RWPE2 (cell line): ENCODE results near the gene SIGLEC11.

Source experiments
- ATAC-seq: fragments of 200-7000 bp; cut with Tn5 transposase; 3 replicates; pipeline ENCODE4 v1.9.1; 2021; ENCODE audit warnings: low read depth
- DNase-seq: peaks from one replicate; pipeline ENCODE4 v3.0.0-alpha.2; 2020; ENCODE audit warnings: low spot score
- H3K27ac ChIP-seq: fragments of 450-650 bp; 2 replicates; pipeline ENCODE4 v1.5.1; 2017; ENCODE audit warnings: mild to moderate bottlenecking; ENCODE audit not compliant: poor library complexity, severe bottlenecking
- H3K27me3 ChIP-seq: fragments of 250-450 bp; sonication (Bioruptor Pico); 2 replicates; pipeline ENCODE4 v1.5.1; 2021; ENCODE audit warnings: mild to moderate bottlenecking, moderate library complexity; ENCODE audit not compliant: insufficient read depth, poor library complexity, severe bottlenecking
- H3K36me3 ChIP-seq: fragments of 250-450 bp; sonication (Bioruptor Pico); 2 replicates; pipeline ENCODE4 v1.5.1; 2020; ENCODE audit warnings: low read depth, mild to moderate bottlenecking, moderate library complexity
- H3K4me1 ChIP-seq: fragments of 250-450 bp; sonication (Bioruptor Pico); 2 replicates; pipeline ENCODE4 v1.5.1; 2021; ENCODE audit warnings: mild to moderate bottlenecking, moderate library complexity; ENCODE audit not compliant: insufficient read depth, poor library complexity, severe bottlenecking
- H3K4me3 ChIP-seq: fragments of 250-450 bp; sonication (Bioruptor Pico); 2 replicates; pipeline ENCODE4 v1.5.1; 2021; ENCODE audit warnings: mild to moderate bottlenecking, moderate library complexity; ENCODE audit not compliant: severe bottlenecking
- H3K9me3 ChIP-seq: fragments of 250-450 bp; sonication (Bioruptor Pico); 2 replicates; pipeline ENCODE4 v1.5.1; 2021; ENCODE audit warnings: mild to moderate bottlenecking, moderate library complexity; ENCODE audit not compliant: severe bottlenecking
- TF ChIP-seq, protein P1 (sequence below): fragments of 450-650 bp; IDR thresholded peaks from one replicate; pipeline ENCODE4 v1.5.1; 2017; ENCODE audit warnings: mild to moderate bottlenecking, moderate library complexity; ENCODE audit not compliant: poor library complexity, severe bottlenecking

SIGLEC11 gene

DNA sequence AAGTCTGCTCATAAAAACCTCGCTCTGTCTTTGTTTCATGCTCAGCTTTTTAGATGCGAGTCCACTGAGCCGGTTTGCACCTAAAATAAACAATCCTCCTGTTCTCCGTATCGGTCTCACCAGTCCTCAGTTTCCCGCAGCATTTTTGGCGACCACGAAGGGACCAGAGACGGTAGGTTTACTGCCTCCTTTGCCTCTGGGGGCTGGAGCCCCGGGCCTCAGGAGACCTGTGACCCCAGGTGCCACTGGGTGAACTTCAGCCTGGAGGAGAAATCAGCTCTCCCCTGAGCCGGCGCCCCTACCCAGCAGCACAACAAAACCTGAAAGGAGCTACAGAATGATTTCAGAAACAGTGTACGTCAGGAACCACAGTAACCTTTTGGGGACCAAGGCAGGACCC lies 8.1 kb downstream of the SIGLEC11 start:
- ATAC-seq (no peak), DNase-seq (no peak)
- Histone ChIP-seq H3K27me3 (peaks cover 3% of the 10 kb centered on the region), H3K4me3 (no peak overlapping the region), H3K9me3 (peaks cover 3% of the 10 kb centered on the region), H3K36me3 (no peaks in the 10 kb centered on the region), H3K27ac (no peak overlapping the region), H3K4me1 (no peaks in the 10 kb centered on the region)
- TF ChIP-seq, protein P1, sequence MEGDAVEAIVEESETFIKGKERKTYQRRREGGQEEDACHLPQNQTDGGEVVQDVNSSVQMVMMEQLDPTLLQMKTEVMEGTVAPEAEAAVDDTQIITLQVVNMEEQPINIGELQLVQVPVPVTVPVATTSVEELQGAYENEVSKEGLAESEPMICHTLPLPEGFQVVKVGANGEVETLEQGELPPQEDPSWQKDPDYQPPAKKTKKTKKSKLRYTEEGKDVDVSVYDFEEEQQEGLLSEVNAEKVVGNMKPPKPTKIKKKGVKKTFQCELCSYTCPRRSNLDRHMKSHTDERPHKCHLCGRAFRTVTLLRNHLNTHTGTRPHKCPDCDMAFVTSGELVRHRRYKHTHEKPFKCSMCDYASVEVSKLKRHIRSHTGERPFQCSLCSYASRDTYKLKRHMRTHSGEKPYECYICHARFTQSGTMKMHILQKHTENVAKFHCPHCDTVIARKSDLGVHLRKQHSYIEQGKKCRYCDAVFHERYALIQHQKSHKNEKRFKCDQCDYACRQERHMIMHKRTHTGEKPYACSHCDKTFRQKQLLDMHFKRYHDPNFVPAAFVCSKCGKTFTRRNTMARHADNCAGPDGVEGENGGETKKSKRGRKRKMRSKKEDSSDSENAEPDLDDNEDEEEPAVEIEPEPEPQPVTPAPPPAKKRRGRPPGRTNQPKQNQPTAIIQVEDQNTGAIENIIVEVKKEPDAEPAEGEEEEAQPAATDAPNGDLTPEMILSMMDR: no peak

DNA sequence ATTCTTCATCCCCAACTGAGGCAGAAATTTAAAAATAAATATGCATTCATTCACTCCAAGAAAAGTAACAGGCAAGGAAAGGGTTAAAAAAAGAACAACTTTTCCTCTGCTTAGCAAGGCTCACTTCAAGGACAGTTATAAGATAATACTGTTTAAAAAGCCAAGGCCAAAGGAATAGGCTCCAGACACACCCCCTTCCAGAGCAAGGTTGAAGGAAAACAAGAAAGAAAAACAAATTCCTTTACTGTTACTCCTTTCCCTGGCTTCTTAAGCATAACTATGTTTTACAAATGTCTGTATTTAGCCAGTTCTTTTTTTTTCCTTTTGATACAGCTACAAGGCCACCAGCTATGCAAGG lies 8.5 kb downstream of the SIGLEC11 start:
- Histone ChIP-seq H3K27me3 (peaks cover 3% of the 10 kb centered on the region), H3K9me3 (peaks cover 3% of the 10 kb centered on the region), H3K36me3 (no peaks in the 10 kb centered on the region), H3K4me1 (no peaks in the 10 kb centered on the region), H3K27ac (no peak overlapping the region), H3K4me3 (no peak overlapping the region)
- TF ChIP-seq, protein P1: no peak
- DNase-seq (no peak), ATAC-seq (no peak)

DNA sequence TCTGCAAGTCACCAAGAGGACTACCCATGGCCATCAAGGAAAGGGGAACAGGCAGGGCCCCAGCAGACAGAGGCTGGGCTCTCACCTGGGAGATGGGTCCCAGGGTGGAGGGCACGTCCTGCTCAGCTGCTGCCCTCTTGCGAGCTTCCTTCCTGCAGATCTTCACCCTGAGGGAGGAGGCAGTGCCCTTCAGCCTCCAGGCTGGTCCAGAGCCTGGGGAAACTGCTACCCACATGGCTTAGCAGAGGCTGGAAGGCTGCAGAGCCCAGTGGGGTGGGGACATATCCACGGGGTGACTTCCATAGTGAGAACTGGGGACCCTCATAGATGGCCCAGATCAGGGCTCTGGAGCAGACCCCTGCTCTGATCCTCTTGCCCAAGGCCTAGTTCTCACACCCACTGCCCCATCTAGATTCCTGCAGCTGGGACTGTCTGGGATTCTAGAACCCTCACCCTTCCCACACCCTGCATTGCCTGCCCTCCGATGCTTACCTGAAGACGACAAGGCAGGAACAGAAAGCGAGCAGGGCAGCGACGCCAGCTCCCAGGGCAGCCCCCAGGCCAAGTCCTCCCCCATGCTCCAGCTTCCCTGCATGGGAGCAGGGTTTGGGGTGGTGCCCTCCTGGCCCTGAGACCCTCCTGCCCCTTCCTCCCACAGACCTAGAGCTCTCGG lies 9.0 kb downstream of the SIGLEC11 start:
- peaks cover 3% of the 10 kb centered on the region for H3K9me3 ChIP-seq
- ATAC-seq: no peak
- no peak overlapping the region for H3K27ac ChIP-seq
- no peak for DNase-seq
- TF ChIP-seq, protein P1: no peak
- peaks cover under 1% of the 10 kb centered on the region for H3K27me3 ChIP-seq
- no peaks in the 10 kb centered on the region for H3K4me1 ChIP-seq
- no peak overlapping the region for H3K4me3 ChIP-seq
- no peaks in the 10 kb centered on the region for H3K36me3 ChIP-seq

DNA sequence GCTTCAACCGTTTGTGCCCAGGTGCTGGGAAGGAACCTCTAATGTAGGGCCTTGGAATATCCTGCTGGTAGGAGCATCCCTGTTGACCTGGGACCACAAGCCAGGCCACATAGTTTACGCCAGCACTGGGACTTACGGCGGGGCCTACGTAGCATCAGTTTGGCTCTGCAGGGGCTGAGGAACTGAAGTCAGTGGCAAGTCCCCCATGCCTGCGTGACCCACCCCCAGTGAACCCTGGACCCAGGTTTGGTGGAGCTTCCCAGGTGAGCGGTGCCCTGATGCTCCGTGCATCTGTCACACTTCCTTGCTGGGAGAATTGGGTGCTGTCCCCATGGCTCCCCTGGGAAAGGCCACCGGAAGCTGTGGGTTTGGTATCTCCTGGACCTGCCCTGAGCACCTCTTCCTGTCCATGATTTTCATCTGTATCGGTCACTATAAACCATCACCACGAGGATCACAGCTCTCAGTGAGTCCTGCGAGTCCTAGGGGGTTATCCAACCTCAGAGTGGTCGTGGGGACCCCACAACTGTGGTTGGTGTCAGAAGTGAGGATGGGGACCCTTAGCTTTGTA lies 9.9 kb downstream of the SIGLEC11 start:
- peaks cover 3% of the 10 kb centered on the region for H3K9me3 ChIP-seq
- H3K36me3 ChIP-seq: no peaks in the 10 kb centered on the region
- no peaks in the 10 kb centered on the region for H3K4me1 ChIP-seq
- TF ChIP-seq, protein P1: no peak
- DNase-seq: no peak
- no peak for ATAC-seq
- no peaks in the 10 kb centered on the region for H3K27me3 ChIP-seq
- no peak overlapping the region for H3K27ac ChIP-seq
- no peak overlapping the region for H3K4me3 ChIP-seq

DNA sequence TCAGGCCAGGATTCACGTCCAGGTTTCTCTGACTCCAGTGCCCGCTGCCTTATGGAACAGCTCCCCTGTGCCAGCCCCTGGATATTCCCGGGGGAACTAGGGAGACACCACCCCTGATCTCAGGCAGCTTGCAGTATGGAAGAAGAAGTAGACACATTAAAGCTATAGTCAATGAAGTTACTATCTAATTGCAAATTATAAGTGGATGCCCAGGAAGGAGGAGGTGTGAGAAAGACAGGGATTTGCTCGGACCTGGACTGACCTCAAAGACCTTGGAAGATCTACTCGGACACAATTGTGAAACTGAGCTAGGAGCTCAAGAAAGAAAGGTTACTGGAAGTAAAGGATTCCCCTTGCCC lies 10.4 kb downstream of the SIGLEC11 start:
- Histone ChIP-seq H3K9me3 (peaks cover 3% of the 10 kb centered on the region), H3K4me1 (no peaks in the 10 kb centered on the region), H3K27me3 (no peaks in the 10 kb centered on the region), H3K36me3 (no peaks in the 10 kb centered on the region), H3K4me3 (no peak overlapping the region), H3K27ac (no peak overlapping the region)
- ATAC-seq: no peak
- DNase-seq: no peak
- TF ChIP-seq, protein P1: no peak
